ENCODE measurements around the gene DGKA. TPM values are rescaled to one million over a fixed set of nuclear protein-coding genes. Genes with fewer than 3 reads are reported as not detected.

Gene DGKA
- total RNA-seq, 1 donor from 2014 or later: 140 TPM

DNA sequence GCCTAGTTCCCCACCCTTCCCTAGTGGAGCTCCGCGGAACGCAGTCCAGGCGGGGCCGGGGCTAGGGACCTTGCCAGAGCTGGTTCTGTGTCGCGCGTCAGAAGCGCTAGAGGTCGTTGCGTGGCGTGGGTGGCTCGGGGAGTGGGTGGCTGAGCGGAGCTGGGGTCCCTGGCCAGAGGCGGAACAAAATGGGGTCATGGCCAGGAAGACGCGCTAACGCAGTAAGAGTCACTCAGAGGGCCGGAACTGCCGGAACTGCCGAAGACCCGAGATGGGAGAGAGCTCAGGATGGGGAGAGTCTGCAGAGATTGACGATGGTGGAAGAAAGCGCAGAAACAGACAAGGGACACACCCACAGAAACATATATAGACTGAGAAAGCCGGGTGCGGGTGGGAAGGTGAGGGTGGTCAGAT is 4.8 kb downstream of the DGKA start:
- Histone ChIP-seq H3K27ac (peak overlapping the region; percentile 65), H3K4me3 (peak overlapping the region; percentile 9 to 35), H3K4me1 (peaks cover 62% of the 10 kb centered on the region), H3K36me3 (peaks cover 0 to 8% of the 10 kb centered on the region in 2 donors), H3K9me3 (no peaks in the 10 kb centered on the region), H3K27me3 (no peaks in the 10 kb centered on the region)
- DNase-seq (ENCODE audit: extremely low spot score in 2 of 2): no peak
- intact Hi-C loops (cut with DNase I): no loop called here
- TF ChIP-seq POLR2AphosphoS5 (IDR thresholded peaks at IDR 0.05; ENCODE audit: insufficient read depth in 1 of 2, low read depth in 1 of 2) (peak in 1 of 2 donors; percentile 51), POLR2A (IDR thresholded peaks at IDR 0.05) (no peak)
- TF ChIP-seq, protein P1, sequence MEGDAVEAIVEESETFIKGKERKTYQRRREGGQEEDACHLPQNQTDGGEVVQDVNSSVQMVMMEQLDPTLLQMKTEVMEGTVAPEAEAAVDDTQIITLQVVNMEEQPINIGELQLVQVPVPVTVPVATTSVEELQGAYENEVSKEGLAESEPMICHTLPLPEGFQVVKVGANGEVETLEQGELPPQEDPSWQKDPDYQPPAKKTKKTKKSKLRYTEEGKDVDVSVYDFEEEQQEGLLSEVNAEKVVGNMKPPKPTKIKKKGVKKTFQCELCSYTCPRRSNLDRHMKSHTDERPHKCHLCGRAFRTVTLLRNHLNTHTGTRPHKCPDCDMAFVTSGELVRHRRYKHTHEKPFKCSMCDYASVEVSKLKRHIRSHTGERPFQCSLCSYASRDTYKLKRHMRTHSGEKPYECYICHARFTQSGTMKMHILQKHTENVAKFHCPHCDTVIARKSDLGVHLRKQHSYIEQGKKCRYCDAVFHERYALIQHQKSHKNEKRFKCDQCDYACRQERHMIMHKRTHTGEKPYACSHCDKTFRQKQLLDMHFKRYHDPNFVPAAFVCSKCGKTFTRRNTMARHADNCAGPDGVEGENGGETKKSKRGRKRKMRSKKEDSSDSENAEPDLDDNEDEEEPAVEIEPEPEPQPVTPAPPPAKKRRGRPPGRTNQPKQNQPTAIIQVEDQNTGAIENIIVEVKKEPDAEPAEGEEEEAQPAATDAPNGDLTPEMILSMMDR (IDR thresholded peaks at IDR 0.05): no peak

DNA sequence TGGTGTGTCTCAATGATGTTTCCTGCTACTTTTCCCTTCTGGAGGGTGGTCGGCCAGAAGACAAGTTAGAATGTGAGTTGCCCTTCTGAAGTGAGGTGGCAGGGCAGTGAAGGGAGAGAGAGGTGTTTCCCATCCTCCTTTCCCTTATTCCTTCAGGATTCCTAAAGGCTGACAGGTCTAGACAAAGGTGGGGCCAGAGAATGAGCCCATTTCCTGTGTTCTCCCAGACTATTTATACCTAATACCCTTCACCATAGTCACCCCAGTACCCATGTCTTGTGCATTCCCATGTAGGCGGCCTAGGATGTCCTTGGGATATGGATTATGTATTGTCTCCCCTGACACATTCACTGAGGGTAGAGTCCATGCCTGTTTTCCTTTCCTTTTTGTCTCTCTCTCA is 7.0 kb downstream of the DGKA start:
- Histone ChIP-seq H3K4me1 (peaks cover 45% of the 10 kb centered on the region), H3K27me3 (no peaks in the 10 kb centered on the region), H3K36me3 (peaks cover 0 to 20% of the 10 kb centered on the region in 2 donors), H3K27ac (no peak overlapping the region), H3K4me3 (no peak overlapping the region), H3K9me3 (no peaks in the 10 kb centered on the region)
- TF ChIP-seq, protein P1 (IDR thresholded peaks at IDR 0.05): no peak
- TF ChIP-seq POLR2AphosphoS5 (IDR thresholded peaks at IDR 0.05; ENCODE audit: insufficient read depth in 1 of 2, low read depth in 1 of 2): no peak
- TF ChIP-seq POLR2A (IDR thresholded peaks at IDR 0.05): no peak
- intact Hi-C loops (cut with DNase I): no loop called here
- DNase-seq (ENCODE audit: extremely low spot score in 2 of 2): no peak

DNA sequence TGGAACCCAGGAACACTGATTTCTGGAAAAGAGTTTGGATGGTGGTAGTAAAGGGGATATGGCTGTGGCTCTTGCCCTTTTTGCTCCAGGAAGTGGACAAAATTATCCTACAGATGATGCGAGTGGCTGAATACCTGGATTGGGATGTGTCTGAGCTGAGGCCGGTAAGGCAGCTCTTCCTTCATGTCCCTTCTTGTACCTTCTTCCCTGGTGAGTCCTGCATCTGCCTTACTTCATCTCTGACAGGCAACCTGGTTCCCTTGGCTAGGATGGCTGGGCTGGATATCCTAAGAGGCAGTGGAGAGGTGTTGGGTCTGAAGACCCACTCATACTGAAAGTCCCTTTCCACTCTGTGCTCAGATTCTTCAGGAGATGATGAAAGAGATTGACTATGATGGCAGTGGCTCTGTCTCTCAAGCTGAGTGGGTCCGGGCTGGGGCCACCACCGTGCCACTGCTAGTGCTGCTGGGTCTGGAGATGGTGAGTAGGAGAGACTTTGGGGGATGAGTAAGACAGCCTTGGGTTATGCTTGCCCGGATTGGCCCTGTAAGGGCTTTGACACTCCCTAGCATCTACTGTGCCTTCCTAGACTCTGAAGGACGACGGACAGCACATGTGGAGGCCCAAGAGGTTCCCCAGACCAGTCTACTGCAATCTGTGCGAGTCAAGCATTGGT is 8.0 kb downstream of the DGKA start:
- Histone ChIP-seq H3K4me1 (peaks cover 36% of the 10 kb centered on the region), H3K9me3 (no peaks in the 10 kb centered on the region), H3K27ac (no peak overlapping the region), H3K27me3 (no peaks in the 10 kb centered on the region), H3K36me3 (peaks cover 0 to 26% of the 10 kb centered on the region in 2 donors), H3K4me3 (no peak overlapping the region)
- no peak for DNase-seq (ENCODE audit: extremely low spot score in 2 of 2)
- TF ChIP-seq, protein P1 (IDR thresholded peaks at IDR 0.05): no peak
- TF ChIP-seq POLR2A (IDR thresholded peaks at IDR 0.05): no peak
- no peak for TF ChIP-seq POLR2AphosphoS5 (IDR thresholded peaks at IDR 0.05; ENCODE audit: insufficient read depth in 1 of 2, low read depth in 1 of 2)
- intact Hi-C loops (cut with DNase I): no loop called here

DNA sequence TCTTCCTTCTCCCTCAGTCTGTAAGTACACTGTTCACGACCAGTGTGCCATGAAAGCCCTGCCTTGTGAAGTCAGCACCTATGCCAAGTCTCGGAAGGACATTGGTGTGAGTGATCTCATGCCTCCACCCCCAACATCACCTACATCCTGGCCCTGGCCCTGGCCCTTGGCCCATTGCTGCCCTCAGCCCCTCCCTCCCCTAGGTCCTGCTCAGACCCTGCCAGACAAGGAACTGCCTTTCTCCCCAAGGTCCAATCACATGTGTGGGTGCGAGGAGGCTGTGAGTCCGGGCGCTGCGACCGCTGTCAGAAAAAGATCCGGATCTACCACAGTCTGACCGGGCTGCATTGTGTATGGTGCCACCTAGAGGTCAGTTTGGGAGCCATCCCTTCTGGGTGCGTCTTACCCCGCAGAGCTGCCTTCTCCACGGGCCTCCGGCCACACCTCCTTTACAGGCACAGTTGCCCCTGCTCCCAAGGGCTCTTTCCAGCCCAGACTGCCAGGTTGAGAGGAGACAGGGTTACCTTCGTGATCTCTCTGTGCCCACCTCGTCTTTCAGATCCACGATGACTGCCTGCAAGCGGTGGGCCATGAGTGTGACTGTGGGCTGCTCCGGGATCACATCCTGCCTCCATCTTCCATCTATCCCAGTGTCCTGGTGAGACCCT is 9.2 kb downstream of the DGKA start:
- intact Hi-C loops (cut with DNase I): loop anchor here (2.0 kb wide), 1 partner anchor 203 kb away; no protein-coding TSS in a partner anchor
- Histone ChIP-seq H3K4me3 (peak overlapping the region in 1 of 2 donors; percentile 11), H3K4me1 (peaks cover 25% of the 10 kb centered on the region), H3K9me3 (no peaks in the 10 kb centered on the region), H3K36me3 (peaks cover 0 to 29% of the 10 kb centered on the region in 2 donors), H3K27ac (peak overlapping the region; percentile 55), H3K27me3 (no peaks in the 10 kb centered on the region)
- TF ChIP-seq, protein P1 (IDR thresholded peaks at IDR 0.05): peak; percentile 72 to 90 (median 84)
- TF ChIP-seq POLR2AphosphoS5 (IDR thresholded peaks at IDR 0.05; ENCODE audit: insufficient read depth in 1 of 2, low read depth in 1 of 2) (peak in 1 of 2 donors; percentile 61), POLR2A (IDR thresholded peaks at IDR 0.05) (no peak)
- no peak for DNase-seq (ENCODE audit: extremely low spot score in 2 of 2)

DNA sequence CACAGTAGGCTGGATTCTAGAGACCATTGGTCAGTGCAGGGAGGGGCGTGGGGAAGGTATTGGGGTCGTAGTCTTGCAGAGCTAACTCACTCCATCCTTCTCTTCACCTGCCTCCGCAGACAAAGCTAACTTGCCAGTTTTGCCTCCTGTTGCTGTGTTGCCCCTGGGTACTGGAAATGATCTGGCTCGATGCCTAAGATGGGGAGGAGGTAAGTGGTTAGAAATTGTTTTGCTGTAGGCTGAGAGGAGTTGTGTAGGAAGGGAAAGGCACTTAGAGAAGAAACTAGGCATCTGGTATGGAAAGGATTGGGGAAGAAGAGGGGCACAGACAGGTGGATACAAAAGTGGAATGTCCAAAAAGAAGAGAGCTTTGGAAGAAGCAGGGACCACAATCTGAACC is 11.1 kb downstream of the DGKA start:
- H3K4me1 ChIP-seq: peaks cover 16% of the 10 kb centered on the region
- H3K27ac ChIP-seq: no peak overlapping the region
- DNase-seq (ENCODE audit: extremely low spot score in 2 of 2): no peak
- no peak overlapping the region for H3K4me3 ChIP-seq
- no peaks in the 10 kb centered on the region for H3K27me3 ChIP-seq
- peaks cover 0 to 38% of the 10 kb centered on the region in 2 donors for H3K36me3 ChIP-seq
- no peaks in the 10 kb centered on the region for H3K9me3 ChIP-seq
- TF ChIP-seq POLR2A (IDR thresholded peaks at IDR 0.05) (no peak), POLR2AphosphoS5 (IDR thresholded peaks at IDR 0.05; ENCODE audit: insufficient read depth in 1 of 2, low read depth in 1 of 2) (no peak)
- TF ChIP-seq, protein P1 (IDR thresholded peaks at IDR 0.05): no peak
- intact Hi-C loops (cut with DNase I): no loop called here
